HG03565 (cell line): ENCODE data around the gene IGF1R.

ENCODE experiments used
- ATAC-seq: cut with Tn5 transposase; IDR thresholded peaks from one replicate; pipeline ENCODE4 v1.9.1; 2021; ENCODE audit warnings: mild to moderate bottlenecking, moderate library complexity; ENCODE audit not compliant: unreplicated experiment

IGF1R gene

GRCh38 chr15:98875309-98875708, 227.0 kb downstream of the IGF1R start:
- ATAC-seq: no peak

DNA sequence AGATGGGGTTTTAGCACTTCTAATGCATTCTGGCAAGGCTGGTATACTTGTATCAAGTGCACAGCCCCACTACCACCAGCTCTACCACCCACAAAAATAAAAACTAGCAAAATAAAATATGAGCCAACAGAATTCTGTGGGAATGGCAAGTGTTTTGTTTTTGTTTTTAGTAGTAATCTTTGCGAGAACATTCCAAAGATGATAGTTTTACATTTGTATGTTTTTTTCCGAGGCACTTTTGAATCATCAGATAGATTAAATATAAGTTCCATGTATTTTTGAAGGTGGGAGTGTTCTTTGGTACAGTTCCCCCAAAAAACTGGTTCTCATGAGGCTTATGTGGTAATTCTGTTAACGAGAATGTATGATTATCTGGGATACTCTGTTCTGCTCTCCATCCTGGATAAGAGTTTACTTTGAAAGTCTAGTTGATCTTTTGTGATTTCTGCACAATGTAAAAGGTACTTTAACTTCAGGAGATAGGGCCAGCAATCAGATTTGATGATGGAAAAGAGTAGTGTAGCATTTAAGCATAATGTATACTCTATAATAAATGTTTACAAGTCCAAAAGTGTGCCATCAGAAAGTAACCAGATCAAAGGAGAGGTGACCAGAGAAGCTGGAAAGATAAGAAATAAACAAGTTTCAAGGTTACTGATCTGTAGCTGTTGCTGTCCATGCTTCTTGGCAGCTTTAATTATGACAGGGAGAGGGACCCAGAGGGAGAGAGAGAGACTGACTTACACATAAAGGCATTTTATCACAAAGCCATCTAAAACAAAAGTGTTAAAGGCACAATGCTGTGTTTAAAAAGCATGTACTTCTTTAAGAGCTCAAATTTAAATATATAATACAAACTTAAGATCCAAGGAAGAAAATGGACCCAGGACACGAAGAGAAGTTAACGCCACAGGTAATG, 228.4 kb downstream of the IGF1R start:
- ATAC-seq: no peak

DNA sequence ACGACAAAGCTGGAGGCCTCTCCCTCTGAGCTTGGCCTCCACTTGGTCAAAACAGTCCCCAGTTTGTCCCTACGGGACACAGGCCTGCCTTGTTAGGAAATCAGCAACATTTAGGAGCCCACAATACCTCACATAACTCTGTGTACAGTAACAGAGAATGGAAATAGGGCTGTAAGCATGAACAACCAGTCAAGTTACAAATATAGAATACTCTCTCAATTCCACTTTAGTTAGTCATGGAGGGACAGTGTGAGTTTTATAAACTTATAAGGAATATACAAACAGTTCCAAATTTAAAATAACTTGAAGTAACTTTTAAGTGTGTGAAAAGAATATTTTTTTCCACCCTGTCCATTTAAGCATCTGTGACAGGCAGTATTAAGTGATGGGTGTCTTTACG, 229.8 kb downstream of the IGF1R start:
- ATAC-seq: no peak

DNA sequence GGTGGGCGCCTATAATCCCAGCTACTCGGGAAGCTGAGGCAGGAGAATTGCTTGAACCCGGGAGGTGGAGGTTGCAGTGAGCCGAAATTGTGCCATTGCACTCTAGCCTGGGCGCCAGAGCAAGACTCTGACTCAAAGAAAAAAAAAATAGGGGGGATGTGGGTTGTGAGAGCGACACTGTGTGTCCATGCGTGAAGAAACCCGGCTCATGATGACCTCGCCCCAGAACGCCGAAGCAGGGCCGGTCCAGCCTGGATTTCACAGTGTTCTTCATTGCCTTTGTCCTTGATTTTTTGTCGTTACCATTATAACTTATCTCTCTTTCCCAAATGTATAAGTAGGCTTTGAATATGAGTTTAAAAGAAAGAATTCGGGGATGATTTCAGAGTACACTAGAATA, 230.5 kb downstream of the IGF1R start:
- no peak for ATAC-seq

- peak; percentile 68 for ATAC-seq
These were observed 233.5 kb downstream of the IGF1R start for GRCh38 chr15:98881526-98882520.

DNA sequence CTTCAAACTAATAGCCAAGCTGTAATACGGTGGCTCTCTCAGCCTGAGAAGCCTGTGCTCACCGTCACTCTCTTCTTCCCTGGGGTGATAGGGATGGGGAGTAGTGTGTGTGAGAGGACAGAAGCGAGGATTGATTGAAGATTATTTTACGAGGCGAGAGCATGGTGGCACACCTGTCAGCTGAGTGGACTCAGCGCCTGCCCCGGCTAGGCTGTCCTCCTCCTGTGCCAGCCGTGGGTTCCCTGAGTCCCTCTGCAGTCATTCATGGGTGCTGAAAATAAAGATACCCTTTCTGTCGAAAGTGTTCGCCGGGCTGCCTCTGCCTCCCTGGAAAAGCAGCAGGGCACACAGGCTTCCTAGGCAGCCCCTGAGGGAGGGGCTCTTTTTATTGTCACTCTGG, 235.1 kb downstream of the IGF1R start:
- ATAC-seq: no peak

DNA sequence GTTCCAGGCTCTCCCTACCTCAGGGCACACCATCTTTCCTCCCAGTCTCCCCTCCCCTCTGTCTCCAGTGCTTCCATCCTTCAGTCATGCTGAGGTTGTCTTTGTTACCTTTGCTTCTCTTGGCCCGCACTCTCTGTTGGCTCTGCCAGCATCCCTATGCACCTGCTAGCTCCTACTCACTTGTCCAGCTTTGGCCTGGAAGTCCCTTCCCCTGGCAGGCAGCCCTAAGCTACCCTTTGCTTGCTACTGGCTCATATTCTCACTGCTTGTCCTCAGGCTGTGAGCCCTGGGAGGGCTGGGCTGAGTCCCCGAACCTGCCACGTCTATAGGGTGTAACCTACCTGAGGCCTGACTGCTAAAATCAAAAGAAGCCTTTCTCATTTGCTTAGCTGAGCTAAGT, 236.6 kb downstream of the IGF1R start:
- no peak for ATAC-seq

DNA sequence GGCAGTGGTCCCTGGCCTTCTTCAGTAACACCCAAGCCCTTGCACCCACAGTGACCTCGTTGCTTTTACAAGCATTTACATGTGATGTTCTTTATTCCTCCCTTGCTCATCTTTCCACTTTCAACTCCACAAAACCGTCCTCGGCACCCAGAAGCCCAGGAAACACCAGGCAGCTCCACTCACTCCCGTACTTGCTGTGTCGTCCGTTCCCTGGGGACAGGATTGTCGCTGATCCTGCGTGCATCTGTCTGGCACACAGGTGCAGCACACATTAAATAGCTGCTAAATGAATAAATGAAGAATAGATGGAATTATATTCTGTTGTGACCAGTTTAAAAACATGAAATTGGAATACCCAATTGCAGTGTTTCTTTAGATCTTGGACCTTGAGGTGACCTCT, 239.6 kb downstream of the IGF1R start:
- no peak for ATAC-seq

GRCh38 chr15:98888820-98889479, 240.6 kb downstream of the IGF1R start:
- no peak for ATAC-seq

GRCh38 chr15:98889930-98890695, 241.8 kb downstream of the IGF1R start:
- ATAC-seq: no peak

- no peak for ATAC-seq
These were observed 243.0 kb downstream of the IGF1R start for GRCh38 chr15:98891301-98891700.

DNA sequence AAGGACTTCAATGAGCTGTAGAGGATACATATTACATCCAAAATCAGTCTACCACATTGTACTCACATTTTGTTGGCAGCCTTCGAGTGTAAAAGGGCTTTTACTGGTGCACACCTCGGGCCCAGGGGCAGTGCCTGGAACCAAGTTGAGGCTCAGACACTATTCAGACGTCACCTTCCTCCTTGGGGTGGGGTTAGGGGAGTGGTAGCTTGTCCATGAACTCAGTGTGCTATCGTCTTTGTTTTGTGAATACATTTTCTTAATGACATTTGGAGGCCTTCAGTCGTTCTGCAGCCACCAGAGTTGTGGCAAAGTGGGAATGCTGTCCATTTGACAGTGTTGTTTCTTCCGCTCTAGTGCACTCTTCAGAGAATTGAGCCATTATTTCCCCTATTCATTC, 245.1 kb downstream of the IGF1R start:
- no peak for ATAC-seq

- ATAC-seq: no peak
These were observed 246.0 kb downstream of the IGF1R start for GRCh38 chr15:98894312-98894711.

GRCh38 chr15:98896002-98896721, 247.8 kb downstream of the IGF1R start:
- ATAC-seq: no peak

GRCh38 chr15:98896802-98897732, 248.7 kb downstream of the IGF1R start:
- ATAC-seq: no peak

- no peak for ATAC-seq
These were observed 249.8 kb downstream of the IGF1R start for GRCh38 chr15:98898122-98898521.

- ATAC-seq: no peak
These were observed 251.1 kb downstream of the IGF1R start for GRCh38 chr15:98899272-98900021.

DNA sequence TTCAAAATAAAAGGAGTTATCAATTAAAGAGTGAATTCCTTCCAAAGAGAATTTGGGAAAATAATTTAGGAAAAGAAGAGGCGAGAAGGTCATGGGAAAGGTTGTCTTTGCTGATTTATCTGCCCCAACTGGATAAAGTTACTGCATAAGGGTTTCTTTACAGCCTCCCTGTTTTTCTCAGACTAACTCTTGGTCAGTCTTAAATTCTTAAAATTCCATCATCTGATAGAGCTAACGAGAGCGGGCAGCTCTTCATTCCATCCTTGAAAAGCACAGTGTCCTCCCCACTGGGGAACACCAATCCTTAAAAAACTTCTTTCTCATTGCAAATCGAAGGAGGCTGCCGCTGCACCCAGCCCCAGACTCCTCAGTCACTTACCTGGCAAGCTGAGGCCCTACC, 252.0 kb downstream of the IGF1R start:
- ATAC-seq: no peak
